Measurements from ENCODE around the gene HMGXB3. TPM values are rescaled to one million over a fixed set of nuclear protein-coding genes. Genes with fewer than 3 reads are reported as not detected.

The HMGXB3 gene
- total and polyA plus RNA-seq, 9 donors: 14.2 to 25.4 (median 18.0) TPM

GRCh38 chr5:150052226-150052955, 51.9 kb downstream of the HMGXB3 start:
- no peaks in the 10 kb centered on the region for H3K9me3 ChIP-seq (replicated peaks; ENCODE audit: control insufficient read depth, low read depth, low read length)
- H3K27ac ChIP-seq (ENCODE audit: low read length): no peak overlapping the region
- no peak for DNase-seq
- H3K36me3 ChIP-seq (ENCODE audit: control insufficient read depth, insufficient read depth, low read length): peaks cover 84% of the 10 kb centered on the region
- no peaks in the 10 kb centered on the region for H3K27me3 ChIP-seq (ENCODE audit: control insufficient read depth, insufficient read depth, low read length)
- H3K4me3 ChIP-seq (ENCODE audit: low read length): no peak overlapping the region
- WGBS (ENCODE audit: insufficient coverage): 79% methylated on average over 6 of the region's 6 CpGs
- H3K4me1 ChIP-seq (ENCODE audit: control insufficient read depth, insufficient read depth, low read length): peaks cover 5% of the 10 kb centered on the region

GRCh38 chr5:150052956-150053712, 52.6 kb downstream of the HMGXB3 start:
- peaks cover 5% of the 10 kb centered on the region for H3K4me1 ChIP-seq (ENCODE audit: control insufficient read depth, insufficient read depth, low read length)
- no peak overlapping the region for H3K27ac ChIP-seq (ENCODE audit: low read length)
- no peaks in the 10 kb centered on the region for H3K9me3 ChIP-seq (replicated peaks; ENCODE audit: control insufficient read depth, low read depth, low read length)
- no peaks in the 10 kb centered on the region for H3K27me3 ChIP-seq (ENCODE audit: control insufficient read depth, insufficient read depth, low read length)
- H3K4me3 ChIP-seq (ENCODE audit: low read length): no peak overlapping the region
- DNase-seq: no peak
- 84% methylated on average over 8 of the region's 9 CpGs for WGBS (ENCODE audit: insufficient coverage)
- peaks cover 77% of the 10 kb centered on the region for H3K36me3 ChIP-seq (ENCODE audit: control insufficient read depth, insufficient read depth, low read length)

- no peak overlapping the region for H3K4me3 ChIP-seq (ENCODE audit: low read length)
- WGBS (ENCODE audit: insufficient coverage): 83% methylated on average over 1 of the region's 14 CpGs
- no peaks in the 10 kb centered on the region for H3K27me3 ChIP-seq (ENCODE audit: control insufficient read depth, insufficient read depth, low read length)
- no peak for DNase-seq
- H3K27ac ChIP-seq (ENCODE audit: low read length): no peak overlapping the region
- peaks cover 69% of the 10 kb centered on the region for H3K36me3 ChIP-seq (ENCODE audit: control insufficient read depth, insufficient read depth, low read length)
- peaks cover 10% of the 10 kb centered on the region for H3K4me1 ChIP-seq (ENCODE audit: control insufficient read depth, insufficient read depth, low read length)
- no peaks in the 10 kb centered on the region for H3K9me3 ChIP-seq (replicated peaks; ENCODE audit: control insufficient read depth, low read depth, low read length)
These were observed 53.3 kb downstream of the HMGXB3 start for GRCh38 chr5:150053713-150054392.

- 100% methylated on average over 1 of the region's 2 CpGs for WGBS (ENCODE audit: insufficient coverage)
- peaks cover 62% of the 10 kb centered on the region for H3K36me3 ChIP-seq (ENCODE audit: control insufficient read depth, insufficient read depth, low read length)
These were observed 54.0 kb downstream of the HMGXB3 start for GRCh38 chr5:150054569-150054968.

GRCh38 chr5:150055326-150056074, 55.0 kb downstream of the HMGXB3 start:
- H3K9me3 ChIP-seq (replicated peaks; ENCODE audit: control insufficient read depth, low read depth, low read length): no peaks in the 10 kb centered on the region
- H3K4me3 ChIP-seq (ENCODE audit: low read length): no peak overlapping the region
- peaks cover 10% of the 10 kb centered on the region for H3K4me1 ChIP-seq (ENCODE audit: control insufficient read depth, insufficient read depth, low read length)
- H3K27ac ChIP-seq (ENCODE audit: low read length): no peak overlapping the region
- H3K27me3 ChIP-seq (ENCODE audit: control insufficient read depth, insufficient read depth, low read length): no peaks in the 10 kb centered on the region
- H3K36me3 ChIP-seq (ENCODE audit: control insufficient read depth, insufficient read depth, low read length): peaks cover 53% of the 10 kb centered on the region
- WGBS (ENCODE audit: insufficient coverage): 86% methylated on average over 12 of the region's 14 CpGs
- no peak for DNase-seq

More at GRCh38 chr5:150054569-150054968, 54.0 kb downstream of the HMGXB3 start:
- no peaks in the 10 kb centered on the region for H3K9me3 ChIP-seq (replicated peaks; ENCODE audit: control insufficient read depth, low read depth, low read length)
- no peaks in the 10 kb centered on the region for H3K27me3 ChIP-seq (ENCODE audit: control insufficient read depth, insufficient read depth, low read length)
- H3K4me3 ChIP-seq (ENCODE audit: low read length): no peak overlapping the region
- peaks cover 10% of the 10 kb centered on the region for H3K4me1 ChIP-seq (ENCODE audit: control insufficient read depth, insufficient read depth, low read length)
- DNase-seq: no peak
- no peak overlapping the region for H3K27ac ChIP-seq (ENCODE audit: low read length)

GRCh38 chr5:150056075-150056443, 55.5 kb downstream of the HMGXB3 start:
- Histone ChIP-seq H3K27me3 (ENCODE audit: control insufficient read depth, insufficient read depth, low read length) (no peaks in the 10 kb centered on the region), H3K4me1 (ENCODE audit: control insufficient read depth, insufficient read depth, low read length) (peaks cover 10% of the 10 kb centered on the region), H3K36me3 (ENCODE audit: control insufficient read depth, insufficient read depth, low read length) (peaks cover 49% of the 10 kb centered on the region), H3K9me3 (replicated peaks; ENCODE audit: control insufficient read depth, low read depth, low read length) (no peaks in the 10 kb centered on the region), H3K4me3 (ENCODE audit: low read length) (no peak overlapping the region), H3K27ac (ENCODE audit: low read length) (no peak overlapping the region)
- WGBS (ENCODE audit: insufficient coverage): 95% methylated on average over 9 of the region's 9 CpGs
- DNase-seq: no peak

GRCh38 chr5:150057052-150057451, 56.5 kb downstream of the HMGXB3 start:
- Histone ChIP-seq H3K27me3 (ENCODE audit: control insufficient read depth, insufficient read depth, low read length) (no peaks in the 10 kb centered on the region), H3K27ac (ENCODE audit: low read length) (no peak overlapping the region), H3K36me3 (ENCODE audit: control insufficient read depth, insufficient read depth, low read length) (peaks cover 40% of the 10 kb centered on the region), H3K4me1 (ENCODE audit: control insufficient read depth, insufficient read depth, low read length) (peaks cover 6% of the 10 kb centered on the region), H3K4me3 (ENCODE audit: low read length) (no peak overlapping the region), H3K9me3 (replicated peaks; ENCODE audit: control insufficient read depth, low read depth, low read length) (no peaks in the 10 kb centered on the region)
- WGBS (ENCODE audit: insufficient coverage): 66% methylated on average over 5 of the region's 8 CpGs
- DNase-seq: no peak

GRCh38 chr5:150057511-150057910, 57.0 kb downstream of the HMGXB3 start:
- H3K4me1 ChIP-seq (ENCODE audit: control insufficient read depth, insufficient read depth, low read length): peaks cover 6% of the 10 kb centered on the region
- WGBS (ENCODE audit: insufficient coverage): 90% methylated on average over 1 of the region's 2 CpGs
- DNase-seq: no peak
- H3K9me3 ChIP-seq (replicated peaks; ENCODE audit: control insufficient read depth, low read depth, low read length): no peaks in the 10 kb centered on the region
- no peak overlapping the region for H3K27ac ChIP-seq (ENCODE audit: low read length)
- peaks cover 35% of the 10 kb centered on the region for H3K36me3 ChIP-seq (ENCODE audit: control insufficient read depth, insufficient read depth, low read length)
- H3K27me3 ChIP-seq (ENCODE audit: control insufficient read depth, insufficient read depth, low read length): no peaks in the 10 kb centered on the region
- no peak overlapping the region for H3K4me3 ChIP-seq (ENCODE audit: low read length)

GRCh38 chr5:150057996-150058395, 57.5 kb downstream of the HMGXB3 start:
- H3K4me1 ChIP-seq (ENCODE audit: control insufficient read depth, insufficient read depth, low read length): peaks cover 6% of the 10 kb centered on the region
- H3K27me3 ChIP-seq (ENCODE audit: control insufficient read depth, insufficient read depth, low read length): no peaks in the 10 kb centered on the region
- DNase-seq: no peak
- no peaks in the 10 kb centered on the region for H3K9me3 ChIP-seq (replicated peaks; ENCODE audit: control insufficient read depth, low read depth, low read length)
- H3K36me3 ChIP-seq (ENCODE audit: control insufficient read depth, insufficient read depth, low read length): peaks cover 30% of the 10 kb centered on the region
- H3K27ac ChIP-seq (ENCODE audit: low read length): no peak overlapping the region
- no peak overlapping the region for H3K4me3 ChIP-seq (ENCODE audit: low read length)
- WGBS (ENCODE audit: insufficient coverage): 53% methylated on average over 4 of the region's 5 CpGs
